GM19099 (cell line): Measurements from ENCODE around the gene FBLN2.

Experiments
- POLR2A ChIP-seq: IDR thresholded peaks from 3 replicates; pipeline ENCODE4 v1.6.1; 2011; ENCODE audit warnings: low read depth; ENCODE audit not compliant: insufficient read length; ENCODE audit errors: extremely low read depth

FBLN2 gene

GRCh38 chr3:13574083-13574797, 25.3 kb downstream of the FBLN2 start:
- no peak for TF ChIP-seq POLR2A

DNA sequence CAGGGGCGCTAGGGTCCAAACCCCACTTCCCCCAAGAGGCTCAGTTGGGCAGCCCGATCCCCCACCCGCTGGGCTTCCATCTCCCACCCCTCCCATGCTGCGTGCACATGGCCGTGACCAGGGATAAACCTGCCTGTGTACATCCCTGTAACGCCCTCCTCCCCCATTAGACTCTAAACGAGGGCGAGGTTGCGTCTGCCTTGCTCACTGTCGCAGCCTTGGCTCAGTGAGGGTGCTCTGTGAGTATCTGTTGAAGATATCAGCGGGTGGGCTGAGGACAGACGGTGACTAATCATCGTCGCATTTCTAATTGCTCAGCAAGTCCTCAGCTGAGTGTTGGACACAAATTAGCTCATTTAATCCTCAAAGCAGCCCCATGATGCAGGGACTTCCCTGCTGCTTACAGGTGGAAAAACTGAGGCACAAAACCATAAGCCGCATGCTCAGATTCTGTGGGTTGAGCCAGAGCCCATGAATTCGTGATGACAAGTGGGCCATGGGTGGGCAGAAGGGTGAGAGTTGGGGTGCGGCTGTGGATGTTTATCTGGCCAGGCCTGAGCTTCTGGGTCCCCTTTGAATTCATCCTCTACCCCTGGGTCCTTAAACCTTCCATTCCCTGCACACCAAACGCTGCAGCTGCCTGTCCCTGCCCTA, 26.0 kb downstream of the FBLN2 start:
- no peak for TF ChIP-seq POLR2A

DNA sequence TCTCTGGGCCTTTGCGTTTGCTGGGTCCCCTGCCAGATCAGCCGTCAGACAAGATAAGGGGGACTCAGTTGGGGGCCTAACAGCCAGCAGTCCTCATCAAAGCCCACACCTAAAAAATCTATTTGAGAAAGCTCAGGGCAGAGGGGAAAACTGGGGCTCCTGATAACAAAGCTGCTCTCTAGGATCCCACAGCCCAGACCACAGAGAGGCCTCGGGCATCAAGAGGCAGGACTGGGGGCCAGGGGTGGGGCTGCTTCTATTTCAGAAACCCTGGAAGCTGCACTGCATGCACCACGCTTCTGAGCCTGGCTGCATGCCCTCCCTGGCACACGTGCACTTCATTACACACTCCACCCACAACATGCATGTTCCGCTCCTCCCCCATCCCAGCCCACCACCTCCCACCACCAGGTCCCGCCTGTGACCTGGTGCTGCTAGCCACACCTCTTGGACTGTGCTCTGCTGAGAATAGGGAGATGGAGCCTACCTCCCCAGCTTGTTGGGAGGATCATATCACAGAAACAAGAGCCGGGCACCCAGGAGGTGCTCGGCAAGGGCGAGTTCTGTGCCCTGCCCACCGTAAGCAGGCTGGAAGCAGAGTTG, 26.6 kb downstream of the FBLN2 start:
- no peak for TF ChIP-seq POLR2A

- TF ChIP-seq POLR2A: no peak
Measured at GRCh38 chr3:13577181-13578121, 28.5 kb downstream of the FBLN2 start.

- no peak for TF ChIP-seq POLR2A
Measured at GRCh38 chr3:13578251-13578650, 29.3 kb downstream of the FBLN2 start.

DNA sequence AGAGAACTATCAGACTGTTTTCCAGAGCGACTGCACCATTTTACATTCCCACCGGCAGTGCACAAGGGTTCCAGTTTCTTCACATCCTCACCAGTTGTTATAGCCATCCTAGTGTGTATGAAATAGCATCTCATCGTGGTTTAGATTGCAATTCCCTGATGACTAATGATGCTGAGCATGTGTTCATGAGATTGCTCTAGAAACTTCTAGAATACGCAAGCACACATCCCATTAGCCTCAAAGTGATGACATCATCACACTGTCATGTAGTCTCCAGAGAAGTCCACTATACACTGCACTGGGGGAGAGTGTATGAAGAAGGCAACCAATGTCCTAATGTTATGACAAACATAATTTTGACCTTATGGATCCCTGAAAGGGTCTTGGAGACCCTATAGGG, 30.1 kb downstream of the FBLN2 start:
- no peak for TF ChIP-seq POLR2A

- no peak for TF ChIP-seq POLR2A
Measured at GRCh38 chr3:13580256-13581023, 31.5 kb downstream of the FBLN2 start.

GRCh38 chr3:13581485-13582365, 32.8 kb downstream of the FBLN2 start:
- no peak for TF ChIP-seq POLR2A

DNA sequence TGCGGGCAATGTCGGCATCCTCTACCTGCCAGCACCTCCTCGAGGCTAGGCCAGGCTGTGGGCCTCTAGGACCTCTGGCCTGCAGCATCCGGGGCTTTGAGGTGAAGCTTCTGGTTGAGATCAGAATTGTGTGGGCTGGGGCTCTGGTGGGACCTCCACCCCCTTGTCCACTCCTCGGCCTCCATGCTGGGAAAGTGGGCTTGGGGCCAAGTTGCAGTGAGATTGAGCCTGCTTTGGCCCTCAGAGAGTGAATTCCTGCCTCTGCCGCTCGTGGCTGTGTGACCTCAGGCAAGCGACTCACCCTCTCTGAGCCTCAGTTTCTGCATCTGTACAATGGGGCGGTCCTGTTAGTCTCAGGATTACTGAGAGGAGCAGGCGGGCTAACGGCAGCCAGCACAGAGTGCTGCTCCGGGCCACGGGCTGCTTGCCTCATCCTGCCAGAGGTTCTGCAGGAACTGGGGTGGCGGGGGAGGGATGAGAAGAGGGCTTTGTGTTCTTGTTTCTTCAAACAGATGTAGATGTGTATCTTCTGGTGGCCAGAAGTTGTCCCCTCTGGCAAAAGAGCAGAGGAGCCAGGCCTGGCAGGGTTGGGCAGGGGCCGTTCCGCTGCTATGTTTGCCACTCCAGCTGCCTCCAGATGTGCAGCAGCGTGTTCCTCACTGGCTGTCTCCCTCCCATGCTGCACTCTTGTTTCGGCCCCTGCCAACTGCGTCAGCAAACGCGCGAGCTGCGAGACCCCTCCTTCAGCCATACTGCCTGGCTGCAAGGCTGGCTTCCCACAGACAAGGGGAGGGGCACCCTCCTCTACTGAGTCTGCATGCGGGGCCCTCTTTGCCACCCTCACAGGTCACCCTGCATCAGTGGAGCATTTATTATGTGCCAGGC, 33.7 kb downstream of the FBLN2 start:
- no peak for TF ChIP-seq POLR2A

DNA sequence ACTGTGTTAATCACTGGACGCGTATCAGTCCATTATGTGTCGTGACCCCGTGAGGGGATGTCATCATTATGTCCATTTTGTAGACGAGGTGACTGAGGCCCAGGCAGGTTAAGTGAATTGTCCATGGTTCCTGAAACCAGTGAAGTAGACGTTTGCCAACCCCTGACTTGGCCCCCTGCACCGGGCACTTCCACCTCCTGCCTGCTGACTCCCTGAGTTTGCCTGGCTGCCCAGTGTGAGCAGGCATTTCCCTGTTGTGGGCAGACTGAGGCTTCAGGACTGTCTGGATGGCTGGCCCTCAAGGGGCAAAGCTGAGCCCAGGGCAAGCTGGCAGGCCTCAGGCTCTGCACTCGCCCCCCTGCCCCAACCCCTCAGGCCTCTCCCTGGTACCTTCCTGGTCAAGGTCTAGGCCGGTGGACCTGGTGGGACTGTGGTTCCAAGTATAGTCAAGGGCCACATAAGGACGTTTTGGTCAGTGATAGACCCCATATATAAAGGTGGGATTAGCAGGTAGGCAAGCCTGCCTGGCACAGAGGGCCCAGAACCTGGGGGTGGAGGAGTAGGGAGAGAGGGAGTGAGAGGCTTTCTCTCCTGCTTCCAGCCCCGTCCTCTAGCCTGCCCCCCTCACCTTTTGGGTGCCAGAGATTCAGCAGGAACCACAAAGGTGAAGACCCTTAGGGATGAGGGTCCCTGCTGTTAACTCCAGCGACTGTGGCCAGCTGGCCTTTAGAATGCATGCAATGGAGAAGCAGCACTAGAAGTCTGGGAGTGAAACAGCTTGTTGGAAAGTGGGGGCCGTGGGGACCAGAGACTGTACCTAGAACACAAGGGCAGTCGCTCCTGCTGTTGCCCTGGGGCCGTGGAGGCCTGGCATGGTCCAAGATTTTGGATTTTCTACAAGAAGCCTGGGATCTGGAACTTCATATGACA, 34.6 kb downstream of the FBLN2 start:
- TF ChIP-seq POLR2A: no peak

- no peak for TF ChIP-seq POLR2A
Measured at GRCh38 chr3:13584427-13584891, 35.5 kb downstream of the FBLN2 start.
